Right atrium auricular region (tissue), 2 donors: Measurements from ENCODE around the gene RARS2. TPM values are rescaled to one million over a fixed set of nuclear protein-coding genes. Genes with fewer than 3 reads are reported as not detected.

Experiments
- DNase-seq: peaks from one replicate; pipeline ENCODE4 v3.0.0-alpha.2; 2019; ENCODE audit warnings: low spot score
- H3K27ac ChIP-seq, 2 donors: fragments of 200-600 bp; sonication (generic); 1 replicate in 1 of 2; 2 replicates in 1 of 2; pipeline ENCODE4 v1.5.1; 2016 to 2019
- H3K27me3 ChIP-seq, 2 donors: fragments of 200-600 bp; sonication (generic); one replicate each; pipeline versions ENCODE4 v1.5.1 to v1.6.0; 2017 to 2019
- H3K36me3 ChIP-seq: fragments of 200-600 bp; sonication (generic); one replicate; pipeline ENCODE4 v1.5.1; 2016
- H3K4me1 ChIP-seq, 2 donors: fragments of 200-600 bp; sonication (generic); one replicate each; pipeline versions ENCODE4 v1.5.1 to v1.6.0; 2017 to 2019
- H3K4me3 ChIP-seq, 2 donors: fragments of 200-600 bp; sonication (generic); 1 replicate in 1 of 2; 2 replicates in 1 of 2; pipeline ENCODE4 v1.5.1; 2017 to 2019; ENCODE audit warnings: mild to moderate bottlenecking in 1 of 2, moderate library complexity in 1 of 2
- H3K9me3 ChIP-seq, 2 donors: fragments of 200-600 bp; sonication (generic); one replicate each; pipeline ENCODE4 v1.5.1; 2019
- total RNA-seq, 2 donors: library from RNA; depleted of rRNA; stranded (reverse); fragments of >200 nt; gene quantifications; one replicate each; pipeline ENCODE4 v1.1.0, GENCODE V29; 2016
- TF ChIP-seq, protein P1 (sequence below), 2 donors: fragments of 200-600 bp; sonication (generic); IDR thresholded peaks; one replicate each; pipeline ENCODE4 v1.5.1; 2019; ENCODE audit warnings: antibody characterized with exemption in 2 of 2

The RARS2 gene
- total RNA-seq, 2 donors from 2014 or later: 12.9 to 16.3 TPM

DNA sequence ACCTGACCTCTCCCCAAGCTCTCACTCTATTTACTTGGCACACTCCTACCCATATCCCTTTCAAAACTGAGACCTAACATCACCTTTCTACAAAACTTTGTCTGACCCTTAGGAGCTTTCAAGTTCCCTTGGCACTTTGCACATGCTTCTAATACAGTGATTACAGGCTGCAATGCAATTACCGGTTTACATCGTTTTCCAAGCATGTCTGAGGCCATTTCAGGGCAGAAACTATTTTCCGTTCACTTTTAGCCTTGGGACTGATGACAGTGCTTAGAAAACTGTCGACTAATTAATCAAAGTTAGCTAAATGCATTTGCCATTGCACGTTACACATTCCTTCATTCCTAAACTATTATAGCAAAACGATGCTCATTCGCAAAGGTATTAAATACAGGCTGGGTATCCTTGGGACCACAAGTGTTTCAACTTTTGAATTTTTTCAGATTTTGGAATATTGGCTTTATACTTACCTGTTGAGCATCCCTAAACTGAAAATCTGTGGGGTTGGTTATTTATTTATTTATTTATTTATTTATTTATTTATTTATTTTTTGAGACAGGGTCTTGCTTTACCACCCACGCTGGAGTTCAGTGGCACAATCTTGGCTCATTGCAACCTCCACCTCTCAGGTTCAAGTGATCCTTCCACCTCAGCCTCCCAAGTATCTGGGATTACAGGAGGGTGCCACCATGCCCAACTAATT is 3.3 kb downstream of the RARS2 start:
- Histone ChIP-seq H3K4me3 (no peak overlapping the region), H3K27me3 (no peaks in the 10 kb centered on the region), H3K9me3 (no peaks in the 10 kb centered on the region), H3K27ac (no peak overlapping the region), H3K4me1 (peaks cover 0 to 48% of the 10 kb centered on the region in 2 donors), H3K36me3 (peaks cover 17% of the 10 kb centered on the region)
- DNase-seq: no peak
- TF ChIP-seq, protein P1, sequence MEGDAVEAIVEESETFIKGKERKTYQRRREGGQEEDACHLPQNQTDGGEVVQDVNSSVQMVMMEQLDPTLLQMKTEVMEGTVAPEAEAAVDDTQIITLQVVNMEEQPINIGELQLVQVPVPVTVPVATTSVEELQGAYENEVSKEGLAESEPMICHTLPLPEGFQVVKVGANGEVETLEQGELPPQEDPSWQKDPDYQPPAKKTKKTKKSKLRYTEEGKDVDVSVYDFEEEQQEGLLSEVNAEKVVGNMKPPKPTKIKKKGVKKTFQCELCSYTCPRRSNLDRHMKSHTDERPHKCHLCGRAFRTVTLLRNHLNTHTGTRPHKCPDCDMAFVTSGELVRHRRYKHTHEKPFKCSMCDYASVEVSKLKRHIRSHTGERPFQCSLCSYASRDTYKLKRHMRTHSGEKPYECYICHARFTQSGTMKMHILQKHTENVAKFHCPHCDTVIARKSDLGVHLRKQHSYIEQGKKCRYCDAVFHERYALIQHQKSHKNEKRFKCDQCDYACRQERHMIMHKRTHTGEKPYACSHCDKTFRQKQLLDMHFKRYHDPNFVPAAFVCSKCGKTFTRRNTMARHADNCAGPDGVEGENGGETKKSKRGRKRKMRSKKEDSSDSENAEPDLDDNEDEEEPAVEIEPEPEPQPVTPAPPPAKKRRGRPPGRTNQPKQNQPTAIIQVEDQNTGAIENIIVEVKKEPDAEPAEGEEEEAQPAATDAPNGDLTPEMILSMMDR (IDR thresholded peaks at IDR 0.05): no peak

DNA sequence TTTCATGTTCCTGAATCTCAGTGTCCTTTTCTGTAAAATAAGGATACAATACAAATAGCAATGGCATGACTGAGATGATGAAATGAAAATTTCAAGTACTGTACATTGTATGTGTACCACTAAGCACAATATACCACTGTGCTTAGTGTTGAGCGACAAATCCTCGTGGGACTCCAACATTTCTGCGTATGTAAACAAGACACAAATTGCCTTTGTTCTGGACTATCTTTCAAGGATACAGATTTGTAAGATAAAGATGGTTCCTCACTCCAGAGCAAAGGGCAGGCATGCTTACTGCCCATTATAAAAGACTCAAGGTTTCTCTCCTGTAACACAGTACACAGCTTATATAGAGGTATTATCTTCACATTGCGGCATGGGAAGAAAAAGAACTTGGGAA is 6.0 kb downstream of the RARS2 start:
- H3K27me3 ChIP-seq: no peaks in the 10 kb centered on the region

DNA sequence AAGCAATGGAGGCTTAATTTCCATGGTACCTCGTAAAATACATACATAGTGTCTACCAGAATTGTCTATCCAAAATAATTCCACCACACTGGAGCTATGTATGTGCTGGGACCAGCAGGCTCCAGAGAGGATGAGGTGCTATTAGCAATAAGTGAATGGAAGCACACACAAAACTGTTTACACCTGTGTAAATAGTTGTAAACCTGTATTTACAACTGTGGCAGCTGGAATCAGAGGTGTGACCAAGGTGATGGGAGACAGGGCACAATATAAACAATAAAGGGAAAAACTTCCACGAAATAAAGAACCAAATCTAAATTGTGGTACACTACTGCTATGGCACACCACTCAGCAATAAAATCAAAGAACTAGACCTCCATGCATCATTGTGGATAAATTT is 14.4 kb downstream of the RARS2 start:
- H3K4me3 ChIP-seq: no peak overlapping the region
- TF ChIP-seq, protein P1 (IDR thresholded peaks at IDR 0.05): no peak
- no peak overlapping the region for H3K27ac ChIP-seq
- no peaks in the 10 kb centered on the region for H3K9me3 ChIP-seq
- no peak for DNase-seq
- H3K36me3 ChIP-seq: no peaks in the 10 kb centered on the region
- no peaks in the 10 kb centered on the region for H3K27me3 ChIP-seq
- H3K4me1 ChIP-seq: peaks cover 0 to 15% of the 10 kb centered on the region in 2 donors

More for the DNA sequence above, 6.0 kb downstream of the RARS2 start:
- Histone ChIP-seq H3K27ac (no peak overlapping the region), H3K9me3 (no peaks in the 10 kb centered on the region), H3K36me3 (peaks cover 23% of the 10 kb centered on the region), H3K4me3 (no peak overlapping the region), H3K4me1 (peaks cover 0 to 26% of the 10 kb centered on the region in 2 donors)
- TF ChIP-seq, protein P1 (IDR thresholded peaks at IDR 0.05): no peak
- no peak for DNase-seq

DNA sequence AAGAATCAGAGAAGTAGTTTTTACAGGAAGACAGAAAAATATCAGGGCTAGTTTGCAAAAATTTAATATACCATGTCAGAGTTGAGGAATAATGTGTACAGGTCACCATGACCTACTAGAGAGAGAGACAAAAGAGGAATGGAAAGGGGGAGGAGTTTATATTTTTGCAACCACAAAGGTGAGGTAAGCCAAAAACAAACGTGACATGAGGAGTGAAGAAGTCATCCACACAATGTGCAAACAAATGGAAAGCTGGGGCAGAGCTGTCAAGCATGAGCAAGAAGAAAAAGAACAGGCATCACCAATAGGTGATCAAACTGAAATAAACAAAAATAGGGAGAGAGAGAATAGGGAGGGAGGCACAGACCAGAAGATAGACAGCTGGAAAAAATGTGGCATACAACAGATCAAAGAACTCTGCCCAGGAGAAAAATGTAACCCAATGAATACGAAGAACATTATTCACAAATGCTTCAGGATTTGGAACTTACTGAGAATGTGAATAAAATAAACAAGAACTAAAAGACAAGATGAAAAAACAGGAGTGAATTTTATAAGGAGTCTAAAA is 15.5 kb downstream of the RARS2 start:
- no peak for DNase-seq
- H3K9me3 ChIP-seq: no peaks in the 10 kb centered on the region
- peaks cover 0 to 15% of the 10 kb centered on the region in 2 donors for H3K4me1 ChIP-seq
- H3K27ac ChIP-seq: no peak overlapping the region
- H3K27me3 ChIP-seq: no peaks in the 10 kb centered on the region
- H3K4me3 ChIP-seq: no peak overlapping the region
- H3K36me3 ChIP-seq: no peaks in the 10 kb centered on the region
- TF ChIP-seq, protein P1 (IDR thresholded peaks at IDR 0.05): no peak

DNA sequence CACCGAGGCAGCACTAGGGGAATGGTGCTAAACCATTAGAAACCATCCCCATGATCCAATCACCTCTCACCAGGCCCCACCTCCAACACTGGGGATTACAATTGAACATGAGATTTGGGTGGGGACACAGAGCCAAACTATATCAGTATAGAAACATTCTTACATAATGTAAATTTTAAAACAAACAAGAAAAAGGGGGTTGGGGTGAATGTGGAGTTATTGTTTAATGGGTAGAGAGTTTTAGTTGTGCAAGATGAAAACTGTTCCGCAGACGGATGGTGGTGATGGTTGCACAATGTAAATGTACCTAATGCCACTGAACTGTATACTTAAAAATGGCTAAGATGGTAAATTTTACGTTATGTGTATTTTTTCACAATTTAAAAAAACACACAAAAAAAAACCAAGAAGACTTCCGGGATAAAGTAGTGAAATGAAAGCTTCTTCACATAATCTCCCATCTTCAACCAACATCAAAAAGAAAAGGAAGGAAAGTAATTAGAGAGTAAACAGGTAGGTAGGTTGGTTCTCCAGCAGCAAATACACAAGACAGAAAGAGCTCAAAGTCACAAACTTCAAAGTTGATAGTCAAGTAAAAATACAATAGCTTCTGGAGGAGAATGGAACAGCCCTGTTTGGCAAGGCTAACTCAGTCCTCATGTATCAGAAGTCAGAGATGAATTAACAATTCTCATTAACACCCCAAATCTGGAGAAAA is 16.3 kb downstream of the RARS2 start:
- Histone ChIP-seq H3K4me3 (no peak overlapping the region), H3K4me1 (peaks cover 0 to 15% of the 10 kb centered on the region in 2 donors), H3K27me3 (no peaks in the 10 kb centered on the region), H3K36me3 (no peaks in the 10 kb centered on the region), H3K9me3 (no peaks in the 10 kb centered on the region), H3K27ac (no peak overlapping the region)
- TF ChIP-seq, protein P1 (IDR thresholded peaks at IDR 0.05): no peak
- DNase-seq: no peak
